GM10248 (cell line): ENCODE data around the gene ZFYVE27.

ENCODE experiments used
- CTCF ChIA-PET: fragments of 300-600 bp; sonication (Branson Sonifier 250); formaldehyde crosslinking; extraction: SDS; loops from one replicate; lab custom pipeline; 2021; ENCODE audit warnings: antibody characterized with exemption; lab: Yijun Ruan, JAX
- POLR2A ChIA-PET: fragments of 350-650 bp; sonication (Branson Sonifier 250); formaldehyde crosslinking; extraction: SDS; loops from one replicate; lab custom pipeline; 2020; ENCODE audit warnings: antibody characterized with exemption; lab: Yijun Ruan, JAX
- DNase-seq: peaks from one replicate; pipeline ENCODE4 v3.0.0; 2012; ENCODE audit errors: extremely low spot score
- TF ChIP-seq, protein P1 (sequence below): IDR thresholded peaks from 2 replicates; pipeline ENCODE4 v1.5.1; 2012; ENCODE audit warnings: mild to moderate bottlenecking, low read depth; ENCODE audit errors: extremely low read depth, missing control alignments, control extremely low read depth

Gene ZFYVE27

DNA sequence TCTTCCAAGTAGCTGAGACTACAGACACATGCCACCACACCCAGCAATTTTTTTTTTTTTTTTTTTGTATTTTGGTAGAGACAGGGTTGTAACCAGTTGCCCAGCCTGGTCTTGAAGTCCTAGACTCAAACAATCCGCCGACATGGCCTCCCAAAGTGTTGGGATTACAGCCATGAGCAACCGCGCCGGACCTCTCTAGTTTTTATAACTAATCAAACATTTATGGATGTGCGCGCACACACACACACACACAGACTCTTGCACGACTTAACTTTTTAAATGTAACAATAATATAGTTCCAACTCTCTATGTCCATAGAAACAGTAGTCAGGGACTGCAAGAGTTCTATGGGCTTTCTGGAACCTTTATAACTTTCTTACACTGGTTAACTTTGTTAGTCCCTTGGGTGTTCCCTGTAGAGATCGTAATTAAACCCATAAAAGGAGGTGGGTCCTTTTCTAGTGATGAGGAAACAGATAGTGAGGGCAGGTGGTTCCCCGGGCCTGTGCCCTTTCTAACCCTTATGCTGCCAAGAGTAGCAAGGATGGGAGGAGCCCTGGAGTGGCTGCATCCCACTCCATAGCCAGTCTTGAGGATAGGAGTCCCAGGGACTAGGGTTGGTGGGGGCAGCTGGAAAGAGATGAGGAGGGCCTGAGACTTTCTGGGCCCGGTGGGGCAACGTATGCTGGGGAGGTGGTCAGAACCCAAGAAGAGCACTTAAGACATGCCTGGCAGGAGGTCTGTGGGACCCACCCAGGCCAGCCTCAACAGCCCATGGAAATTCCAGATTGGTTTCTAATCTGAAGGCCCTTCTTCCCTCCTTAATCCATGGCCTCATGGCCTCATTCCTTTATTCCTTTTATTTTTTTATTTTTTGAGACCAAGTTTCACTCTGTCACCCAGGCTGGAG, 14.8 kb upstream of the ZFYVE27 start:
- ChIA-PET CTCF (interaction anchor here (10.5 to 28.5 kb wide), 2 partner anchors 11 to 14 kb away, joined by 95 to 552 read pairs; partner anchors contain the start of genes MARVELD1 and ZFYVE27), POLR2A (no interaction called here)
- TF ChIP-seq, protein P1, sequence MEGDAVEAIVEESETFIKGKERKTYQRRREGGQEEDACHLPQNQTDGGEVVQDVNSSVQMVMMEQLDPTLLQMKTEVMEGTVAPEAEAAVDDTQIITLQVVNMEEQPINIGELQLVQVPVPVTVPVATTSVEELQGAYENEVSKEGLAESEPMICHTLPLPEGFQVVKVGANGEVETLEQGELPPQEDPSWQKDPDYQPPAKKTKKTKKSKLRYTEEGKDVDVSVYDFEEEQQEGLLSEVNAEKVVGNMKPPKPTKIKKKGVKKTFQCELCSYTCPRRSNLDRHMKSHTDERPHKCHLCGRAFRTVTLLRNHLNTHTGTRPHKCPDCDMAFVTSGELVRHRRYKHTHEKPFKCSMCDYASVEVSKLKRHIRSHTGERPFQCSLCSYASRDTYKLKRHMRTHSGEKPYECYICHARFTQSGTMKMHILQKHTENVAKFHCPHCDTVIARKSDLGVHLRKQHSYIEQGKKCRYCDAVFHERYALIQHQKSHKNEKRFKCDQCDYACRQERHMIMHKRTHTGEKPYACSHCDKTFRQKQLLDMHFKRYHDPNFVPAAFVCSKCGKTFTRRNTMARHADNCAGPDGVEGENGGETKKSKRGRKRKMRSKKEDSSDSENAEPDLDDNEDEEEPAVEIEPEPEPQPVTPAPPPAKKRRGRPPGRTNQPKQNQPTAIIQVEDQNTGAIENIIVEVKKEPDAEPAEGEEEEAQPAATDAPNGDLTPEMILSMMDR = no peak
- no peak for DNase-seq

DNA sequence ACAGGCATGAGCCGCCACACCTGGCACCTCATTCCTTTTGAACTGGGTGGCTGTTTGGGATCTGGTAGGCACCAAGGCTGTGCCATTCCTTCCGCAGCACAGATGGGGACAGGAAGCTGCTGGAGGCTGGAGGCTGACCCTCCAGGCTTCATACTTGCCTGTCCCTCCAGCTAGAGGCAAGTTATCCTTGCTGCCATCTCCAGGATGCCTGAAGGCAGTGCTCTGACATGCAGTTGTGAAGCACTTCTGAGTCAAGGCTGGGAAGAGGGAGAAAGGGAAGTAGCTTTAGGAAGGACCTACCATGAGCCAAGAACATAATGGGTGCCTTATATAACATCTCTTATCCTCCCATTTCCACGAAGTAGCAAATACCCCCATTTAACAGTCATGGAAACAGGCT, 13.9 kb upstream of the ZFYVE27 start:
- ChIA-PET CTCF (interaction anchor here (1.3 to 28.5 kb wide), 3 partner anchors 10 to 43 kb away, joined by 4 to 552 read pairs (median 95); partner anchors contain the start of genes MARVELD1 and ZFYVE27), POLR2A (no interaction called here)
- TF ChIP-seq, protein P1 = no peak
- DNase-seq = no peak

- ChIA-PET POLR2A (no interaction called here), CTCF (interaction anchor here (0.8 to 28.5 kb wide), 8 partner anchors 9 to 190 kb away, joined by 3 to 552 read pairs (median 4); partner anchors contain the start of genes AVPI1, MARVELD1 and ZFYVE27)
- TF ChIP-seq, protein P1 = no peak
- no peak for DNase-seq
Measured at GRCh38 chr10:97724341-97724941, 12.5 kb upstream of the ZFYVE27 start.

DNA sequence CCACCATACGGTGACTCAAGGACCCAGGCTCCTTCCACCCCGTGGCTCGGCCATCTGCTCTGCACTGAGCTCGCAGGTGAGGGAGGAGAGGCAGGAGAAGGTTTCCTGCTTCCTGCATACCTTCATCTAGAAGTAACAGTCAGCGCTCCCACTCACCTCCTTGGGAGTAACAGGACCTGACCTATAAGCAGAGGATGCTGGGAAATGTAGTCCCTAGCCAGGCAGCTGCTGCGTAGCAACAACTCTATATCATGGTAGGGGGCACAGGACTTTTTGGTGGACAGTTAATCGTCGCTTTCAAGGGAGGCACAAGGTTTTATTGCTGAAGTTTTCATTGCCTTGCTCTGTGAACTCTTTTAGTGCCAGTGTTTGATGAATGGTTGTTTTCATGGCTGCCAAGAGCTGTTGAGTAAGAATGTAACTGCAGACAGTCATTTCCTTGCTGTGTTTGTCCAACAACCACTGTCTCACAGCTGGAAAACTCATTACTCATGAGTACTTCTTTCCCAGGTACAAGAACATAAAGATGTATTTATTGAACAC, 10.2 kb upstream of the ZFYVE27 start:
- no peak for DNase-seq
- POLR2A ChIA-PET = no interaction called here

DNA sequence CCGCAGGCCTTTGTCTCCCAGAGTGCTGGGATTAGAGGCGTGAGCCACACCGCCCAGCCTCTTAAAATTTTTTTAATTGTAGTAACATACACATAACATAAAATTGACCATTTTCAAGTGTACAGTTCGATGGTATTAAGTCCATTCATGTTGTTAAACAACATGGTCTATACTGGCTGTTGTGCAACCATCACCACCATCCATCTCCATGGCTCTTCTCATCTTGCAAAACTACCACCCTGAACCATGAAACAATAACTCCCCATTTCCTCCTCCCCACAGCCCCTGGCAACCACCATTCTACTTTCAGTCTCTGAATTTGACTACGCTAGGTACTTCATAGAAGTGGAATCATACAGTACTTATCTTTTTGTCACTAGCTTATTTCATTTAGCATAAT, 7.9 kb upstream of the ZFYVE27 start:
- POLR2A ChIA-PET = interaction anchor here (0.6 kb wide), 1 partner anchor 11 kb away, joined by 4 read pairs; no protein-coding TSS in a partner anchor
- CTCF ChIA-PET = interaction anchor here (1.4 to 28.5 kb wide), 4 partner anchors 21 to 157 kb away, joined by 4 to 552 read pairs (median 64); partner anchors contain the start of genes AVPI1 and MARVELD1
- TF ChIP-seq, protein P1 = no peak
- DNase-seq = no peak

More for the DNA sequence above, 10.2 kb upstream of the ZFYVE27 start:
- TF ChIP-seq, protein P1 = no peak
- CTCF ChIA-PET = interaction anchor here (1.8 to 28.5 kb wide), 5 partner anchors 9 to 50 kb away, joined by 5 to 552 read pairs (median 8); partner anchors contain the start of genes MARVELD1 and ZFYVE27
